Measurements from ENCODE around the gene NLRC5.

Gene NLRC5

GRCh38 chr16:57125969-57126368, 136.6 kb downstream of the NLRC5 start:
- no peak for DNase-seq (ENCODE audit: low spot score)

DNA sequence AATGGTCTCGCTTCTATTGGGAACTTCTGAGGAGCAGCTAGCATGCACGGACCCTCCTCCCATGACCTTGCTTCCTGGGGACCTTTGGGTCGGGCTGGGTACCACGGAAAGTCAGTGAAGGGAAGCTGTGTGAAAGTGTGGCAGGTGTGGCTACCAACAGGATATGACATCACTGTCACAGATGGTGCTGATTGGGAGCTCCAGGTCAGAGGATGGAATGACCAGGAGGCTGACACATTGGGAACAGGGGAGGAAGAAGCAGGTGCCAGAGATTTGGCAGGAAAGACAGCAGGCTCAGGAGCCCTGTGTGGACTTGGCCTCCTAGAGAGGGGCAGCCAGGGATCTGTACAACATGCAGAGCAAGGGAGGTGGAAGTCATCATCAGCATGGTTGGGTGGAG, 137.1 kb downstream of the NLRC5 start:
- DNase-seq (ENCODE audit: low spot score), result no peak

DNA sequence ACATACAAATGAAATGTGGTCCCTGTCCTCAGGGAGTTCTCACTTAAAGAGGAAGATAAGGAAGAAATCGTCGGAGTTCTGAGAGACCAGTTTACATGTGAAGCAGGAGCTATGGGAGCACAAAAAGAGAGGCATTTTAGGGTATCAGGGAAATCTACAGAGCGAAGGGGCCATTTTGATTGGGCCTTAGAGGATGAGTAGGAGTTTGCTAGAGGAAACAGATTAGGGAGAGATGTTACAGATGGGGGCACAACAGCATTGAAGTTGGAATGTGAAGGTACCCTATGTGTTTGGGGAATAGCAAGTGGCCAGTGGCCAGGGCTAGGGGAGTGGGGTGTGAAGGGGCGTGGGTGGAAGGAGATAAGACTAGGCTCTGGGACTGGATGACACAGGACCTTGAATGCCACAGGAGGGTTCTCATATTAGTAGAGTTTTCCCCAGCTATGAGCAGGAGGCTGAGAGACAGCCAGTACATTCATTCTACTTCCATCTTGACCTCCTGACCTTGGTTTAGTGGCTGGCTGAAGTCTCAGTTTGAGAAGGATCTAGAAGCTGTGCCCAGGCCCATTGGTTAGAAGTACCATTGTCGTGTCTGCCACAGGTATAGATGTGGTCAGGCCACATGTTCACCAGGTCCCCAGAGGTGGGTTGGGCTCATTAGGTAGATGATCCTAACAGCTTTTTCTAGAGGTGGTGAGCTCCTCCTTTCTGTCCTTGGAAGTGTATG, 137.8 kb downstream of the NLRC5 start:
- no peak for DNase-seq (ENCODE audit: low spot score)

DNA sequence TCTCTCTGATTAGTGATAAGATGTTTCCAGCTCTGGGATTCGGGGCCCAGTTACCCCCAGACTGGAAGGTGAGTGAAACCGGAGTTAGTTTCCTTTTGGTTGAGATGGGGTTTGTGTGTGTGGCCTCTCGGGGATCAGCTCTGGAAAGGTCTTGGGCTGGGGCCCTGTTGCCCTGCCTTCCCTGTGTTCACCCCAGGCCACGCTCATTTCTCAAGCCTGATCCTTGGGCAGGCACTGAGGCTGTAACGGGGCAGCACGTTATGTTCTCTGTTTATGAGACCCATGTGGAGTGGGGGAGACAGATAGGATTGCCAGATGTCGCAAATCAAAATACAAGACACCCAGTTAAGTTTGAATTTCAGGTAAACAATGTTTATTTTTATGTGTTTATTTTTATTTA, 138.5 kb downstream of the NLRC5 start:
- no peak for DNase-seq (ENCODE audit: low spot score)

GRCh38 chr16:57128771-57129389, 139.5 kb downstream of the NLRC5 start:
- peak; percentile 58 for DNase-seq (ENCODE audit: low spot score)

- DNase-seq (ENCODE audit: low spot score), result no peak
These were observed 141.6 kb downstream of the NLRC5 start for GRCh38 chr16:57130950-57131321.

DNA sequence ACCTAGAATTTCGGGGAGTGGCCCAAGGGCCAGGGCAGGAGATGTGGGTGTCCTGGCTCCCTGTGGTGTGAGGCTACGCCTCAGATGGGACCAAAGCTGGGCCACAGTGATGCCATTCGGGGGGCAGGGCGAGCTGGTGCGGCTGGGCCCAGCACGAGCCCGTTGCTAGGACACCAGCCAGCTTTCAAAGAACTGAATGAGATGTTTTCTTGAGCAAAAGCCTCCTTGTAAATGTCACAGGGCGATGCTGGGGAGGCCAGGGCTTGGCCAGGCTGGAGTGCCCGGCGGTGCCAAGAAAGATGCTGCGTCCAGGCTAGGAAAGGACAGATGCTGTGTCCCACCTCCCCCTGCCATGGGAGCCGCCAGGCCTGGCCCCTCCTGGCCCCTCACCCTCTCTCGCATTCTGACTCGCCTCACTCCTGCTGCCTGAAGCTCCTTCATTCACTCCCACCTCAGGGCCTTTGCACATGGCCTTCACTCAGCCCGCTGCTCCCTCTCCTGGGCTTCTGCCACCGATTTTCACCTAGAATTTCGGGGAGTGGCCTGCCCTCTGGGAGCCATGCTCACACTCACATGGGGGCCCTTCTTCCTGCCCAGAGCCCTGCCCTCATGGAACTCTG, 142.1 kb downstream of the NLRC5 start:
- no peak for DNase-seq (ENCODE audit: low spot score)

DNA sequence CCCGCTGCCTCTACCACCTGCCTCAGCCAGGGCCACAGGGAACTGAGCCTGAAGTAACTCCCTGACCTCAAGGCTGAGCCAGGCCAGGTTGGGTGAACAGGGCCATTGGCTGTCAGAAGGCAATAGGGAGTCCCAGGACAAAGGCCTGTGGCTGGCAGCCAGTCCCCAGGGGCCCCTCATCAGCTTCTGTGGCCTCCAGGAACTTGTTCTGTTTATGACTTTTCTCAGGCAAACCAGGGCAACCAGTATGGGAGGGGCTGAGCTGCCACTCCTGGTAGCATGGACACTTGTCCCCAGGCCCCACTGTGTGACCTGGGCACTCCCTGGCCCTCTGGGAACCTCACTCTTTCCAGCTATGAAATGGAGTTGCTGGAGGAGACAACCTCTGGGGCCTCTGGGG, 143.1 kb downstream of the NLRC5 start:
- DNase-seq (ENCODE audit: low spot score), result no peak

- DNase-seq (ENCODE audit: low spot score), result no peak
These were observed 143.7 kb downstream of the NLRC5 start for GRCh38 chr16:57133031-57133430.
